GM12865 (cell line): Measurements from ENCODE around the gene ADCY2.

ENCODE experiments used
- DNase-seq: peaks from one replicate; pipeline ENCODE4 v3.0.0; 2010; ENCODE audit warnings: low read depth
- H3K4me3 ChIP-seq: 2 replicates; pipeline ENCODE4 v1.5.1; 2011; ENCODE audit warnings: mild to moderate bottlenecking, low read depth, low read length, control low read depth
- TF ChIP-seq, protein P1 (sequence below): IDR thresholded peaks from 2 replicates; pipeline ENCODE4 v1.5.1; 2011; ENCODE audit warnings: low read length, control low read depth, low read depth, inconsistent platforms; ENCODE audit not compliant: insufficient read depth; ENCODE audit errors: missing control alignments

The ADCY2 gene

GRCh38 chr5:7875151-7875550 is 479.2 kb downstream of the ADCY2 start:
- TF ChIP-seq, protein P1, sequence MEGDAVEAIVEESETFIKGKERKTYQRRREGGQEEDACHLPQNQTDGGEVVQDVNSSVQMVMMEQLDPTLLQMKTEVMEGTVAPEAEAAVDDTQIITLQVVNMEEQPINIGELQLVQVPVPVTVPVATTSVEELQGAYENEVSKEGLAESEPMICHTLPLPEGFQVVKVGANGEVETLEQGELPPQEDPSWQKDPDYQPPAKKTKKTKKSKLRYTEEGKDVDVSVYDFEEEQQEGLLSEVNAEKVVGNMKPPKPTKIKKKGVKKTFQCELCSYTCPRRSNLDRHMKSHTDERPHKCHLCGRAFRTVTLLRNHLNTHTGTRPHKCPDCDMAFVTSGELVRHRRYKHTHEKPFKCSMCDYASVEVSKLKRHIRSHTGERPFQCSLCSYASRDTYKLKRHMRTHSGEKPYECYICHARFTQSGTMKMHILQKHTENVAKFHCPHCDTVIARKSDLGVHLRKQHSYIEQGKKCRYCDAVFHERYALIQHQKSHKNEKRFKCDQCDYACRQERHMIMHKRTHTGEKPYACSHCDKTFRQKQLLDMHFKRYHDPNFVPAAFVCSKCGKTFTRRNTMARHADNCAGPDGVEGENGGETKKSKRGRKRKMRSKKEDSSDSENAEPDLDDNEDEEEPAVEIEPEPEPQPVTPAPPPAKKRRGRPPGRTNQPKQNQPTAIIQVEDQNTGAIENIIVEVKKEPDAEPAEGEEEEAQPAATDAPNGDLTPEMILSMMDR = no peak
- H3K4me3 ChIP-seq = no peak overlapping the region
- no peak for DNase-seq

- TF ChIP-seq, protein P1 = no peak
- peak; percentile 48 for DNase-seq
- no peak overlapping the region for H3K4me3 ChIP-seq
Measured at GRCh38 chr5:7876867-7877266, 480.9 kb downstream of the ADCY2 start.

- no peak overlapping the region for H3K4me3 ChIP-seq
- TF ChIP-seq, protein P1 = no peak
- no peak for DNase-seq
Measured at GRCh38 chr5:7877851-7878250, 481.9 kb downstream of the ADCY2 start.

DNA sequence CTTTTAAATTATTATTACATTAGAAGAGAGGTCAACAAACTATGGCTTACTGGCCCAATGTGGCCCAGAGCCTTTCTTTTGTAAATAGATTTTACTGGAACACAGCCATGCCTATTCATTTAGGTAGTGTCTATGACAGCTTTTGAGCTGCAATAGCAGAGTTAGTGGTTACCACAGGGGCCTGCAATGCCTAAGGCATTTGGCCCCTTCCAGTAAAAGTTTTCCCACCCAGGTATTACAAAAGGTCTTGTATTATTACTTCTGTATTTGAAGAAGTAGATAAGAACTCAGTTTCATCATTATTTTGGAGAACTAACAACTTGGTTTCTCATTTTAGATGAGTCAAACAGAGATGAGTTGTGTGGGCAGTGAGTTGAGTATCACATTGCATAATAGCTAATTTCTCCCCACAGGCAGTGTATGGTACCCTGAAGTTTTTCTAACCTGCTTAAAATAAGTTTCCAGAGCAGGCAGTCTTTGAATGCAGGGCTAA is 482.5 kb downstream of the ADCY2 start:
- peak; percentile 73 for DNase-seq
- TF ChIP-seq, protein P1 = no peak
- H3K4me3 ChIP-seq = no peak overlapping the region
